CD4-positive, alpha-beta T cell treated with Interleukin-1 beta for 1 hour (primary cell): Measurements from ENCODE around the gene UBE2M.

Source experiments
- DNase-seq, 2 donors: peaks; one replicate each; pipeline ENCODE4 v3.0.0-alpha.2; 2020 to 2022

The UBE2M gene

DNA sequence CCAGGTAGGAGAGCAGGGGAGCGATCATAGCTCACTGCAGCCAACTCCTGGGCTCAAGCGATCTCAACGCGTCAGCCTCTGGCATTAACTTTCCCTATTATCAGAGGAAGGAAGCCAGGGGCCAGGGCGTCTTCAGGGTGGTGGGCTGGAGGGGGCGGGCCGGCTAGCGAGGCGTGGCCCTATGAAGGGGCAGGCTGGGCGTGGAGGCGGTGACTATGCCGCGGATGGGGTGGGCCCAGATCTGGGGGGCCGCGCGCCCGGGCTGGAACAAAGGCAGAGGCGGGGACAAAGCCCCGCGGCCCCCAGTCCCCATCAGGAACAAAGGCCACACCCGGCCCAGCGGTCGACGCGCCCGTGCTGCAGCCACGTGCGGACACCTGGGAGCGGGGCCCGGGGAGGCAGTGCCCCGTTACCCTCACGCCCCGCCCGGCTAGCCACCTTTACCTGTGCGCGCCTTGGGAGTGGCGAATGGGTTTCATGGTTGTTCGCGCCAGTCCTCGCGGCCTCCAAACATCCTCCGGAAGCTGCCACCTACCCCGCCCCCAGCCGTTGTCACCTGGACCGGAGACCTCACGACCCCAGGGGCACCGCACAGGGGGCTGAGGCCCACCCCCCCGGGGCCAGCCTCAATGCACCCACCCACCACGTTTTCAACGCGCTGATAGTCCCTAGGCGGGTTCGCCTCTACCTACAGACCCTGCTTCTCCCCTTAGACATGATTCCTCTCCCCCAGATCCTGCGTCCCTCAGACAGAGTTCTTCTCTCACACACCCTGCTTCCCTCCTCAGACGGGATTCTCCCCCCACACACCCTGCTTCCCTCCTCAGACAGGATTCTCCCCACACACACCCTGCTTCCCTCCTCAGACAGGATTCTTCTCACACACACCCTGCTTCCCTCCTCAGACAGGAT, 19.9 kb downstream of the UBE2M start:
- DNase-seq, result peak in 1 of 2 donors; percentile 51

DNA sequence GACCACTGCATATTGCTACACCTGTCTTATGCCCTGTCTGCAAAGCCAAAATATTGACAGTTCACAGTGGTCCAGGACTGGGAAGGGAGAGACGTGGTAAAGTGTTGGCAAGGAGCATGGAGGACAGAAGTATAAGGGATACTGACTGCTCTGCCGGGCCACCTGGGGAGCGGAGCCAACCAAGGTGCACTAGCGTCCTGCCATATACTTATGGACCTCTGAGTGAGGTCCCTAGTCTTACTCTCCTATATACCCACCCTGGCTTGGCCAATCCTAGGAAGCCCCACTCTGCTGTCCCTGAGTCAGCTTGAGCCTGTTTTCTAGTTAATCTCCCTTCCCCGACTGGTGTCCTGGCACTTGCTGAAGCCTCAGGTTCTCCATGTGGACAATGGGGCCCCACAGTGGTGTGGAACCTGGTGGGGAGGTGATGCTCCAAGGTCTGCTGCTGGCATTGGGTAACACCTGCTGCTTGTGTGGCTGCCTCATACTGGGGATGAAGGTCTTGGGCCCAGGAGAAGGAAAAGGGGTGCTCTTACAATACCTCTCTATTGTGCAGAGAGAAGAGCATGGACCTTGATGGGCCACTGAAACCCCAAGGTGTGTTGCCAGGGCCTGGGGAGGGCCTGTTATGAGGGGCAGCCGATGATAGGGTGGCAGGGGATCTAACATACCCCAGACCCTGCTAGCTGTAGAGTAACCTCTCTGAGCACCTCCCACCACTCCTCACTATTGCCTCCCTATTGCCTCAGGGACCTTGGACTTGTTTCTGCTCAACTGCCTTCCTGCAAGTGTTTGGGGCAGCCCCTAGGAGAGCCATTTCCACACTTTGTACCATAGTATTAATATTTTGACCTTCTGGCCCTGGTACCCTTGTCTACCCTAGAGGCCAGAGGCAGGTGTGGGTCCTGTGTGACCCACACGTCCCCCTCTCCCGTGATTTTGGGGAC, 21.3 kb downstream of the UBE2M start:
- DNase-seq, result no peak

GRCh38 chr19:58535857-58536256, 22.6 kb downstream of the UBE2M start:
- DNase-seq, result no peak

GRCh38 chr19:58531034-58531840, 27.2 kb downstream of the UBE2M start:
- no peak for DNase-seq

DNA sequence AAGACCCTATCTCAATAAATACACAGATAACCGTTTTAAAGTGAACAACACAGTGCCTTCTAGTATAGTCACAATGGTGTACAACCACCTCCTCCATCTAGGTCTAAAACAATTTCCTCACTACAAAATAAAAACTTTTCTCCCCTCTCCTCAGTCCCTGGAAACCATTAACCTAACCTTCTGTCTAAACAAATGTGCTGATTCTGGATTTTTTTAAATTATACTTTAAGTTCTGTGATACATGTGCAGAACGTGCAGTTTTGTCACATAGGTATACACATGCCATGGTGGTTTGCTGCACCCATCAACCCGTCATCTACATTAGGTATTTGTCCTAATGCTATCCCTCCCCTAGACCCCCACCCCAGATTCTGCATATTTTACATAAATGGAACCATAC, 29.0 kb downstream of the UBE2M start:
- DNase-seq, result no peak

DNA sequence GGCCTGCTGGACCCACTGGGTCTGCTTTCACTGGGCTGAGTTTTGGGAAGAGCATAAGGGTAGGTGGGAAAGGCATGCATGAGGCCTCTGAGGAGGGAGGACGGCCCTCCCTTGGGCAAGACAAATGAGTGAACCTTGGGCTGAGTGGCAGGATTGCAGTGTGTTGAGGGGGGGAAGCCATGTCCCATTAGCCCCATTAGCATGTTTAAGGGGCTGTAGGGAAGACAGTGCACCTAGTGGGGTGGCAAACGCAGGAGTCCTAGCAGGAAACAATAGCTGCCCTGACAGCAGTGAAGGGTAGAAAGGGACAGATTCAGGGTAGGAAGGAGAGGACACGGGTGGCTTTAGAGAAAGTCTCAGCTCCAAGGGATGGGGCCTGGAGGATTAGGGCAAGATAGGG, 35.7 kb downstream of the UBE2M start:
- DNase-seq, result no peak

DNA sequence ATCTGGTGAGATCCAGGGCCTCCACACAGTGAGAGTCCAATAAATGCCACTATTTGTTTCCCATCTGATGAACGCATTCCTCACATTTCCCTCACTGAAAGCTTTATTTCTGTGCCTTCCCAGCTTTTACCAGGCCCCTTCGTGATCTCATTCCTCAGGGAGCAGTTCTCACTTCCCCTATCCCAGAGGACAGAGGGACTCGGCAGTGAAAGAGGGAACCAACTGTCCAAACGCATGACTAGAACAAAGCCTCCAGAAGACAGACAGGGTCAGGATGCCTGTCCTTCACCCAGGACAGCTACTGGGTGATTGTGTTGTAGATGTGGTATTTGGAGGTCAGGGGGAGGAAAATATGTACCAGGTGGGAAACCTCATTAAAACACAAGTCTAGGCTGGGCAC, 36.8 kb downstream of the UBE2M start:
- DNase-seq, result no peak

- DNase-seq, result no peak
Observed at GRCh38 chr19:58520257-58520599, 38.2 kb downstream of the UBE2M start.

DNA sequence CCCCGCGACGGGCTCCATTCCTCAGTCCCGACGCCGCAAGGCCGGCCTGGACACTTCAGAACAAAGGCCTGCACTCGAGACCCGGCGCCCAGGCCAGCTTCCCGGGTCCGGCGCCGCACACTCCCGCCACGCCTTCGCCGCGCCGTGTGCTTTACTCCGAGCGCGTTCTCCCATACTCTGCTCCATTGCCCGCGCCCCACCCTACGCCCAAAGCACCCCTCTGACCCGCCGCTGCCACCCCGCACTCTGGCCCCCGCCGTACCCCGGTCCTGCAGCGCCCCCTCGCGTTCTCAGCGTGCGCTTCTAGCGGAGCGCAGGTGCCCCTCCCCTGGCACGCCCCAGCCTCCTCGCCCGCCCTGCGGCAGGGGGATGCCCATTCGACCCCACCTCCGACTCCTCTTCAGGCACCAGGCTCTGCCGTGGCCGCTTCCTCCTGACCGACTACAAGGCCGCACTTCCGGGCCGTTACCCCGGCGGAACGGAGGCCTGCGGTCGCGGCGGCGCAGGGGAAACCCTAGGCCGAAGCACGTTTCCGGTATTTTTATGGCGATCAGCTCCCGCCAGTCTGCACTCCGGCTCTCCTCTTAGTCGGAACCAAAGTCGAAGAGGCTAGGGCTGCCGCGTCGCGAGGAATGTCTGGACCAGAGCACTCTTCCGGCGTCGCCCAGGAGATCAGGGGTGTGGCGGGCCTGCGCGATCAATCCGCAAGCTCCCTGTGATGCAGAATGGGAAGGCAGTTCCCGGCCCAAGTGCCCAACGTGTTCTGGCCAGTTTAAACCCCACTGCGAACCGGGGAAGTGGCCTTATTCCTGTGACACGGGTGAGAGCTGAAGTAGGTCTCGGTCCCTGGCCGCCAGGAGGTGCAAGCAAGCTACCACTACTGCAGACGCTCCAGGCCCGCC, 38.8 kb downstream of the UBE2M start, which contains the start of gene ZBTB45:
Gene ZBTB45 (minus strand): TSS at position 456 of the 902 bp plus-strand sequence. CDS start 2,137 bp downstream, outside the sequence.
- DNase-seq, result peak; percentile 93 to 94

GRCh38 chr19:58519087-58519354, 39.4 kb downstream of the UBE2M start:
- DNase-seq, result peak; percentile 48 to 56

DNA sequence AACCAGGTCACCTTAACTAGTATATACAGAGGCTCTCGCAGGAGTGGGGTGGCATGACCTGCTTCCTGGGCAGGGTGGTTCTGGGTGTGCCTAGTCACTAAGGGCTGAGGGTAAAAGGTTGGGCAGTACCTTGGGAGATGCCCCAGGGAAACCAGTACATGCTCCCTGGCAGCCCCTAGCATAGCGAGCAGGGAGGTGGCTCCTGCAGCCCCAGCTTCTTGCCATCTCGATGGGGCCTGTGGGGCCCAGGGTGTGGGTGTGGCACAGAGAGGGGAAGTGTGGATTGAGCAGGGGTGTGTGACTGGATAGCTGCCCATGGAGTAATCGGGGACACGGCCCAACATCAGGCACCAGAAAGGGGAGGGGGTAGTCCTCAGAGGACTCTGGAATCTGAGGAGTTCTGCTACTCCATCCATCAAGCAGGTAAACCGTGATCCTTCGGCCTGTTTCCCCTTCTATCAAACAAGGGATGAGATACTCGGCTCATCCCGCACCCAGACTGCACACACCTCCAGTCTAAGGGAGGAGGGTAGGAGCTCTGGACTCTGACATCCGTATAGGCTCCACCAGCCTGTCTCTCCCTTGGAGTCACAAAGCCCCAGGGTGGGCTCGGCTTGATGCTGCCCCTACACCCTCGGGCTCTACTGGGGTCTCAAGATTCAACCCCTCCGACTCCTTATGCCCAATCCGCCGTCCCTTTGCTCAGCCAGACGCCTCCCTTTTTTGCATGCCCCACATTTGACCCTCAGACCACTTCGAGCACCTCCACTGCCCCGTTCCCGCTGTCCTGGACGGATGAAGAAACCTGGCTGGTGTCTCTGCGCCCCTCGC, 39.9 kb downstream of the UBE2M start:
- peak in 1 of 2 donors; percentile 11 for DNase-seq

GRCh38 chr19:58516964-58517833, 41.2 kb downstream of the UBE2M start:
- DNase-seq, result no peak

GRCh38 chr19:58516246-58516836, 42.1 kb downstream of the UBE2M start:
- no peak for DNase-seq

- DNase-seq, result no peak
Observed at GRCh38 chr19:58515259-58515658, 43.2 kb downstream of the UBE2M start.

DNA sequence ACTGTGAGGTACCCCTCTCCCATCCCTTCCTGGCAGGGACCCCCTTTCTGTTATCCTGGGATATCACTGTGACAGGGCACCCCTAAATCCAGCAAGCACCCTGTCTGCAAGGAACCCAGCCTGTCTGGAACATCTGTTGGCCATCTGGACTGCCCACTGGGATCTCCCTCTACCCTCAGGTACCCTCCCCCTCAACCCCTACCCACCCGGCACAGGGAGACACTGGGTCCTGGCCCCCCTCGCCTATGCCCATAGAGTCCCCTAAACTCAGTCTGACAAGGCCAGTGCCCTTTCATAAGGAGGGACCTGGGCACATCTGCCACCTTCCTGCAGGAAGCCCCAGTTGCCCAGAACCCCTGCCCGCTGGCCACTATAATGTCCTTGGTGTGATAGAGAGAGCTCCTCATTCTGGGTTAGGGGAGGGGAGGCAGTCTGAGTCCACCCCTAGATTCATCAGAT, 43.8 kb downstream of the UBE2M start:
- no peak for DNase-seq

DNA sequence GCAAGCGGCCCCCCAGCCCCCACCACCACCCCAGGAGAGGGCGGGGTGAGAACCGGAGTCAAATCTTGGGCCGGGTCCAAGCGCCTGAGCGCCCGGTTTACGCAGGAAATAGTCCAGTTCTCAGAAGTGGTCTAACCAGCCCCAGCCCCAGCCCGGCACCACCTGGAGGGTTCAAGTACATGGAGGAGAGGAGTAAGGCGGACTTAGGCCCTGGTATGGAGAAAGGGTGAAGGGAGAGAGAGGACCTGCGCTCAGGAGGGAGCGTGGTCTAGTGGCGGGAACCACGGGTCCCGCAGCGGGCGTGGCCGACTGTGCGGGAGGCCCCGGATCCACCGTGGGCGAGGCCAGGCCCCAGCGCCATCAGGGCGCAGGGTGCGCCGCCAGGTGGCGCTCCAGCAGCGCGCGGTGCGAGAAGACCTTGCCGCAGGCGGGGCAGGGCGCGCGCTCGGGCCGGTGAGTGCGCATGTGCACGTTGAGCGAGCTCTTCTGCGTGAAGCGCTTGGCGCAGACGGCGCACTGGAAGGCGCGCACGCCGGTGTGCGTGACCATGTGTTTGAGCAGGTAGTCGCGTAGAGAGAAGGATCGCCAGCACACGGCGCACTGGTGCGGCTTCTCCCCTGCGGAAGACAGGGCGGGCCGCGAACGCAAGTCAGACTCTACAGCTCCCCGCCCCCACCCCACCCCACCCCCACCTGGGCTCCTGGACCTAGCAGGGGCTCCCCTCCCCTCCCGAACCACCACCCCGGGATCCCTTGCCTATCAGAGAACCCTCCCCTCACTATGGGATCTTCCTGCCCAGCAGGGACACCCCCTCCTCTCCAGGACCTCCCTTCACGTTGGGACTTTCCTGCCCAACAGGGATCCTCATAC, 44.5 kb downstream of the UBE2M start:
- DNase-seq, result peak; percentile 93 to 94

DNA sequence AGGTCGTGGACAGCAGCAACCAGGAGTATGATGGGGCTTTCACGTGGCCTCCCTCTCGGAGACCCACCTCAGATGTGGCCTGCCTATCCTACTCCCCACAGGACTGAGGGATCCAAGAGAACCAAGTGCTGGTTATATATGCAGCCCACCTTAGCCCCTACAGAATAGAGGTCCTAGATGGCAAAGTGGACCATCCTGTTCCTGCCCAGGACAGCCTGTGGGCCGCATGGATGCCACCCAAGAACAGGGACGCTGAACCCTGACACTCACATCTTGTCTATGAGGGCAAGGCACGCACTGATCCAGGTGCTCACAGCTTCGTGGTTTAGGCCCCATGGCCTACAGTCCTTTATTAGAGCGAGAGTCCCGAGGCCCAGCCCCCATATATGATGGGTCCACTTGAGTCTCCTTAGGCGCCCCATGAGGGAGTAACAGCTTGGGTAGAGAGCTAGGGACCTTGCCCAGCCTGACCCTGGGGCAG, 45.2 kb downstream of the UBE2M start:
- DNase-seq, result no peak
